Measurements from ENCODE around the gene TMUB2. TPM values are rescaled to one million over a fixed set of nuclear protein-coding genes. Genes with fewer than 3 reads are reported as not detected.

TMUB2 gene
- total and polyA plus RNA-seq, 2 of the 13 experiments (the other 11 are each of a cell fraction or from before 2014, with no cell fraction given) = 26.9 to 50.8 TPM

DNA sequence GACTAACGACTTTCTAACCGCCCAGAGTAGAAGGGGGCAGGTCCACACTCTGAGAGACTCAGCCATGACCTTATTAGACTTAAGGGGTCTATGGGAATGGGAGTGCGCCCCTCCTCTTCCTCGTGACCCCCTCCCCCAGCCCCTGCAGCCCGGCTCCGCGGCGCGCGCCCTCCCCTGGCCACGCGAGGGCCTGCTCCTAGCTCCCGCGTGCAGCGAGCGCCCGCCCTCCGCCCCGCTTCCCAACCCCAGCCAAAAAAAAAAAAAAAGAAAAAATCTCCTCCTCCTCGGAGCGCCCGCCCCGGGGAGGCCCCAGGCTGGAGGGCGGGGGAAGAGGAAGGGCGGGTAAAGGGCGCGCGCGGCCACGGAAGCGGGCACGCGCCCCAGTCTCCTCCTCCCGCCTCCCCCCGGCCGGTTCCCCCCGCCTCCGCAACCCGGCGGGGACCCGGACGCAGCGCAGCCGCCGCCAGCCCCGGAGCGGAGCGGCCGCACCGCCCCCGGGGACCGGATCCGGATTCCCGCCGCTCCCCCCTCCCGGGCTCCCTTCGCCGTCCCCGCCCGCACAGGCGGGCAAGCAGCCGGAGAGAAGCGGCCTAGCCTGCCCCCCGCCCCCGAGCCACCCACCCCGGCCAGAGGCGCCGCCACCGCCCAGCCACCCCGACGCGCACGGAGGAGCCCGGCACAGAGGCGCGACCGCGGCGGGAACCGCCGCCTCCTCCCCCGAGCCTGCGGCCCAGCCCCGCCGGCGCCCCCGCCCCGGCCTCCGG is 31.8 kb downstream of the TMUB2 start (continued):
- TF ChIP-seq, protein P1, sequence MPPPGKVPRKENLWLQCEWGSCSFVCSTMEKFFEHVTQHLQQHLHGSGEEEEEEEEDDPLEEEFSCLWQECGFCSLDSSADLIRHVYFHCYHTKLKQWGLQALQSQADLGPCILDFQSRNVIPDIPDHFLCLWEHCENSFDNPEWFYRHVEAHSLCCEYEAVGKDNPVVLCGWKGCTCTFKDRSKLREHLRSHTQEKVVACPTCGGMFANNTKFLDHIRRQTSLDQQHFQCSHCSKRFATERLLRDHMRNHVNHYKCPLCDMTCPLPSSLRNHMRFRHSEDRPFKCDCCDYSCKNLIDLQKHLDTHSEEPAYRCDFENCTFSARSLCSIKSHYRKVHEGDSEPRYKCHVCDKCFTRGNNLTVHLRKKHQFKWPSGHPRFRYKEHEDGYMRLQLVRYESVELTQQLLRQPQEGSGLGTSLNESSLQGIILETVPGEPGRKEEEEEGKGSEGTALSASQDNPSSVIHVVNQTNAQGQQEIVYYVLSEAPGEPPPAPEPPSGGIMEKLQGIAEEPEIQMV (CRISPR knock-in tag; IDR thresholded peaks at IDR 0.05; ENCODE audit: low read depth) = 0 out of 2 replicates have a peak, but pooled peaks have one; percentile 21
- TF ChIP-seq PHF21A (CRISPR knock-in tag; IDR thresholded peaks at IDR 0.05) (peak; percentile 61; the same call in 1 of the 2 replicates), ZNF337 (CRISPR knock-in tag; IDR thresholded peaks at IDR 0.05; ENCODE audit: borderline replicate concordance, low read depth) (peak; percentile 36; the same call in 1 of the 2 replicates), MEF2D (CRISPR knock-in tag; IDR thresholded peaks at IDR 0.05) (no peak), HDAC6 (IDR thresholded peaks at IDR 0.05; ENCODE audit: low read depth, low read length) (no peak), ERF (CRISPR knock-in tag; IDR thresholded peaks at IDR 0.05) (peak; percentile 79), XRCC5 (optimal IDR thresholded peaks at IDR 0.05; ENCODE audit: low read length) (peak; percentile 59), ZNF136 (CRISPR knock-in tag; IDR thresholded peaks at IDR 0.05; ENCODE audit: low read depth) (no peak), SP140L (CRISPR knock-in tag; IDR thresholded peaks at IDR 0.05; ENCODE audit: borderline replicate concordance) (no peak), HDAC1 (CRISPR knock-in tag; IDR thresholded peaks at IDR 0.05) (peak; percentile 87), FOXJ3 (CRISPR knock-in tag; IDR thresholded peaks at IDR 0.05; ENCODE audit: borderline replicate concordance) (no peak), FOXP1 (IDR thresholded peaks at IDR 0.05) (no peak), FOXP1 (CRISPR knock-in tag; IDR thresholded peaks at IDR 0.05) (no peak), ZNF883 (CRISPR knock-in tag; IDR thresholded peaks at IDR 0.05; ENCODE audit: not compliant biosample characterization) (no peak), ZNF788 (CRISPR knock-in tag; IDR thresholded peaks at IDR 0.05; ENCODE audit: borderline replicate concordance) (peak; percentile 75; the same call in 1 of the 2 replicates)
- TF ChIP-seq, protein P2, sequence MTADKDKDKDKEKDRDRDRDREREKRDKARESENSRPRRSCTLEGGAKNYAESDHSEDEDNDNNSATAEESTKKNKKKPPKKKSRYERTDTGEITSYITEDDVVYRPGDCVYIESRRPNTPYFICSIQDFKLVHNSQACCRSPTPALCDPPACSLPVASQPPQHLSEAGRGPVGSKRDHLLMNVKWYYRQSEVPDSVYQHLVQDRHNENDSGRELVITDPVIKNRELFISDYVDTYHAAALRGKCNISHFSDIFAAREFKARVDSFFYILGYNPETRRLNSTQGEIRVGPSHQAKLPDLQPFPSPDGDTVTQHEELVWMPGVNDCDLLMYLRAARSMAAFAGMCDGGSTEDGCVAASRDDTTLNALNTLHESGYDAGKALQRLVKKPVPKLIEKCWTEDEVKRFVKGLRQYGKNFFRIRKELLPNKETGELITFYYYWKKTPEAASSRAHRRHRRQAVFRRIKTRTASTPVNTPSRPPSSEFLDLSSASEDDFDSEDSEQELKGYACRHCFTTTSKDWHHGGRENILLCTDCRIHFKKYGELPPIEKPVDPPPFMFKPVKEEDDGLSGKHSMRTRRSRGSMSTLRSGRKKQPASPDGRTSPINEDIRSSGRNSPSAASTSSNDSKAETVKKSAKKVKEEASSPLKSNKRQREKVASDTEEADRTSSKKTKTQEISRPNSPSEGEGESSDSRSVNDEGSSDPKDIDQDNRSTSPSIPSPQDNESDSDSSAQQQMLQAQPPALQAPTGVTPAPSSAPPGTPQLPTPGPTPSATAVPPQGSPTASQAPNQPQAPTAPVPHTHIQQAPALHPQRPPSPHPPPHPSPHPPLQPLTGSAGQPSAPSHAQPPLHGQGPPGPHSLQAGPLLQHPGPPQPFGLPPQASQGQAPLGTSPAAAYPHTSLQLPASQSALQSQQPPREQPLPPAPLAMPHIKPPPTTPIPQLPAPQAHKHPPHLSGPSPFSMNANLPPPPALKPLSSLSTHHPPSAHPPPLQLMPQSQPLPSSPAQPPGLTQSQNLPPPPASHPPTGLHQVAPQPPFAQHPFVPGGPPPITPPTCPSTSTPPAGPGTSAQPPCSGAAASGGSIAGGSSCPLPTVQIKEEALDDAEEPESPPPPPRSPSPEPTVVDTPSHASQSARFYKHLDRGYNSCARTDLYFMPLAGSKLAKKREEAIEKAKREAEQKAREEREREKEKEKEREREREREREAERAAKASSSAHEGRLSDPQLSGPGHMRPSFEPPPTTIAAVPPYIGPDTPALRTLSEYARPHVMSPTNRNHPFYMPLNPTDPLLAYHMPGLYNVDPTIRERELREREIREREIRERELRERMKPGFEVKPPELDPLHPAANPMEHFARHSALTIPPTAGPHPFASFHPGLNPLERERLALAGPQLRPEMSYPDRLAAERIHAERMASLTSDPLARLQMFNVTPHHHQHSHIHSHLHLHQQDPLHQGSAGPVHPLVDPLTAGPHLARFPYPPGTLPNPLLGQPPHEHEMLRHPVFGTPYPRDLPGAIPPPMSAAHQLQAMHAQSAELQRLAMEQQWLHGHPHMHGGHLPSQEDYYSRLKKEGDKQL (CRISPR knock-in tag; IDR thresholded peaks at IDR 0.05; ENCODE audit: low read depth) = no peak
- TF ChIP-seq, protein P3, sequence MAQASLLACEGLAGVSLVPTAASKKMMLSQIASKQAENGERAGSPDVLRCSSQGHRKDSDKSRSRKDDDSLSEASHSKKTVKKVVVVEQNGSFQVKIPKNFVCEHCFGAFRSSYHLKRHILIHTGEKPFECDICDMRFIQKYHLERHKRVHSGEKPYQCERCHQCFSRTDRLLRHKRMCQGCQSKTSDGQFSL (CRISPR knock-in tag; IDR thresholded peaks at IDR 0.05) = peak; percentile 25; the same call in 1 of the 2 replicates
- TF ChIP-seq, protein P4, sequence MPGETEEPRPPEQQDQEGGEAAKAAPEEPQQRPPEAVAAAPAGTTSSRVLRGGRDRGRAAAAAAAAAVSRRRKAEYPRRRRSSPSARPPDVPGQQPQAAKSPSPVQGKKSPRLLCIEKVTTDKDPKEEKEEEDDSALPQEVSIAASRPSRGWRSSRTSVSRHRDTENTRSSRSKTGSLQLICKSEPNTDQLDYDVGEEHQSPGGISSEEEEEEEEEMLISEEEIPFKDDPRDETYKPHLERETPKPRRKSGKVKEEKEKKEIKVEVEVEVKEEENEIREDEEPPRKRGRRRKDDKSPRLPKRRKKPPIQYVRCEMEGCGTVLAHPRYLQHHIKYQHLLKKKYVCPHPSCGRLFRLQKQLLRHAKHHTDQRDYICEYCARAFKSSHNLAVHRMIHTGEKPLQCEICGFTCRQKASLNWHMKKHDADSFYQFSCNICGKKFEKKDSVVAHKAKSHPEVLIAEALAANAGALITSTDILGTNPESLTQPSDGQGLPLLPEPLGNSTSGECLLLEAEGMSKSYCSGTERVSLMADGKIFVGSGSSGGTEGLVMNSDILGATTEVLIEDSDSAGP (CRISPR knock-in tag; IDR thresholded peaks at IDR 0.05; ENCODE audit: borderline replicate concordance) = peak; percentile 43; the same call in 1 of the 2 replicates
- TF ChIP-seq, protein P5, sequence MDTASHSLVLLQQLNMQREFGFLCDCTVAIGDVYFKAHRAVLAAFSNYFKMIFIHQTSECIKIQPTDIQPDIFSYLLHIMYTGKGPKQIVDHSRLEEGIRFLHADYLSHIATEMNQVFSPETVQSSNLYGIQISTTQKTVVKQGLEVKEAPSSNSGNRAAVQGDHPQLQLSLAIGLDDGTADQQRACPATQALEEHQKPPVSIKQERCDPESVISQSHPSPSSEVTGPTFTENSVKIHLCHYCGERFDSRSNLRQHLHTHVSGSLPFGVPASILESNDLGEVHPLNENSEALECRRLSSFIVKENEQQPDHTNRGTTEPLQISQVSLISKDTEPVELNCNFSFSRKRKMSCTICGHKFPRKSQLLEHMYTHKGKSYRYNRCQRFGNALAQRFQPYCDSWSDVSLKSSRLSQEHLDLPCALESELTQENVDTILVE (CRISPR knock-in tag; IDR thresholded peaks at IDR 0.05) = peak; percentile 91; the same call in 1 of the 2 replicates

All from HepG2 (cell line).